HEK293 (cell line): ENCODE data around the gene KIF9.
A peak's percentile ranks its signal among the peaks of the same experiment; 100 is the strongest.

ENCODE experiments used
- CTCF ChIA-PET: fragments of 350-600 bp; formaldehyde crosslinking; extraction: SDS; loops from one replicate; lab custom pipeline; 2021; ENCODE audit warnings: antibody characterized with exemption; lab: Yijun Ruan, JAX
- POLR2A ChIA-PET: fragments of 300-600 bp; formaldehyde crosslinking; extraction: SDS; loops from one replicate; lab custom pipeline; 2020; ENCODE audit warnings: antibody characterized with exemption, inconsistent platforms; lab: Yijun Ruan, JAX
- H3K27ac ChIP-seq: fragments of 200-500 bp; sonication (Bioruptor generic); 2 replicates; pipeline ENCODE4 v1.5.1; 2014; ENCODE audit warnings: low read depth, low read length, control low read depth, inconsistent platforms; ENCODE audit errors: extremely low read depth
- H3K36me3 ChIP-seq, 2 experiments: fragments of 200-500 bp in 1 of 2; sonication (Bioruptor generic) in 1 of 2; 1 replicate in 1 of 2; 2 replicates in 1 of 2; pipeline ENCODE4 v1.5.1; 2014 to 2017; ENCODE audit warnings: inconsistent platforms in 2 of 2, low read length in 2 of 2; ENCODE audit not compliant: control insufficient read depth in 2 of 2, insufficient read depth in 1 of 2
- H3K4me1 ChIP-seq: fragments of 200-500 bp; sonication (Bioruptor generic); 2 replicates; pipeline ENCODE4 v1.5.1; 2014; ENCODE audit warnings: mild to moderate bottlenecking, low read length, inconsistent platforms; ENCODE audit not compliant: control insufficient read depth, insufficient read depth
- H3K4me3 ChIP-seq: 2 replicates; pipeline ENCODE4 v1.5.1; 2011; ENCODE audit warnings: low read depth, mild to moderate bottlenecking, control low read depth, low read length, moderate library complexity
- H3K9me3 ChIP-seq: fragments of 200-500 bp; sonication (Bioruptor generic); 2 replicates; pipeline ENCODE4 v1.5.1; 2014; ENCODE audit warnings: low read depth, low read length, inconsistent platforms; ENCODE audit not compliant: control insufficient read depth, insufficient read depth
- BCL11A ChIP-seq: fragments of 450-650 bp; formaldehyde crosslinking; IDR thresholded peaks from 2 replicates; pipeline ENCODE4 v1.5.1; 2016; ENCODE audit warnings: low read depth, missing biosample characterization, missing genetic modification characterization
- BCL6B ChIP-seq: fragments of 450-650 bp; formaldehyde crosslinking; IDR thresholded peaks from 2 replicates; pipeline ENCODE4 v1.5.1; 2017; ENCODE audit warnings: missing biosample characterization, missing genetic modification characterization
- GLI4 ChIP-seq: fragments of 450-650 bp; formaldehyde crosslinking; IDR thresholded peaks from 2 replicates; pipeline ENCODE4 v1.5.1; 2016; ENCODE audit warnings: missing biosample characterization, missing genetic modification characterization
- HOXA7 ChIP-seq: sonication (generic); formaldehyde crosslinking; IDR thresholded peaks from 2 replicates; pipeline ENCODE4 v1.8.1; 2022; ENCODE audit warnings: missing genetic modification reagents, borderline replicate concordance
- HOXD13 ChIP-seq: sonication (generic); formaldehyde crosslinking; IDR thresholded peaks from 2 replicates; pipeline ENCODE4 v1.8.0; 2022; ENCODE audit warnings: missing genetic modification reagents, borderline replicate concordance
- KLF16 ChIP-seq: fragments of 450-650 bp; formaldehyde crosslinking; IDR thresholded peaks from 2 replicates; pipeline ENCODE4 v1.5.1; 2017; ENCODE audit warnings: missing biosample characterization, missing genetic modification characterization
- MZF1 ChIP-seq: fragments of 450-650 bp; formaldehyde crosslinking; IDR thresholded peaks from 2 replicates; pipeline ENCODE4 v1.5.1; 2017; ENCODE audit warnings: missing biosample characterization, missing genetic modification characterization, borderline replicate concordance
- SETDB1 ChIP-seq: IDR thresholded peaks from one replicate; pipeline ENCODE4 v1.6.1; 2017; ENCODE audit warnings: mild to moderate bottlenecking, low read length, moderate library complexity, mixed read lengths; ENCODE audit not compliant: insufficient read length
- WT1 ChIP-seq: fragments of 450-650 bp; formaldehyde crosslinking; IDR thresholded peaks from 2 replicates; pipeline ENCODE4 v1.5.1; 2016; ENCODE audit warnings: missing biosample characterization, missing genetic modification characterization
- YY2 ChIP-seq: fragments of 450-650 bp; formaldehyde crosslinking; IDR thresholded peaks from 2 replicates; pipeline ENCODE4 v1.5.1; 2016; ENCODE audit warnings: missing biosample characterization, missing genetic modification characterization
- ZBTB44 ChIP-seq: fragments of 450-650 bp; IDR thresholded peaks from 2 replicates; pipeline ENCODE4 v1.5.1; 2018; ENCODE audit warnings: missing biosample characterization, mild to moderate bottlenecking, missing genetic modification characterization
- ZBTB8A ChIP-seq: fragments of 450-650 bp; formaldehyde crosslinking; IDR thresholded peaks from 2 replicates; pipeline ENCODE4 v1.5.1; 2016; ENCODE audit warnings: missing biosample characterization, missing genetic modification characterization
- ZFHX2 ChIP-seq: fragments of 450-650 bp; formaldehyde crosslinking; conservative IDR thresholded peaks from 2 replicates; pipeline ENCODE4 v1.5.1; 2016; ENCODE audit warnings: missing biosample characterization, missing genetic modification characterization
- ZFP3 ChIP-seq: fragments of 450-650 bp; formaldehyde crosslinking; IDR thresholded peaks from 2 replicates; pipeline ENCODE4 v1.5.1; 2016; ENCODE audit warnings: low read depth, missing biosample characterization, missing genetic modification characterization
- ZNF2 ChIP-seq: fragments of 450-650 bp; formaldehyde crosslinking; IDR thresholded peaks from 2 replicates; pipeline ENCODE4 v1.5.1; 2016; ENCODE audit warnings: missing biosample characterization, missing genetic modification characterization
- ZNF280C ChIP-seq: fragments of 450-650 bp; formaldehyde crosslinking; IDR thresholded peaks from 2 replicates; pipeline ENCODE4 v1.5.1; 2016; ENCODE audit warnings: missing biosample characterization, missing genetic modification characterization
- ZNF366 ChIP-seq: fragments of 450-650 bp; formaldehyde crosslinking; conservative IDR thresholded peaks from 2 replicates; pipeline ENCODE4 v1.5.1; 2016; ENCODE audit warnings: missing biosample characterization, missing genetic modification characterization
- ZNF37A ChIP-seq: fragments of 450-650 bp; IDR thresholded peaks from 2 replicates; pipeline ENCODE4 v1.5.1; 2018; ENCODE audit warnings: missing biosample characterization, missing genetic modification characterization
- ZNF48 ChIP-seq: fragments of 450-650 bp; formaldehyde crosslinking; IDR thresholded peaks from 2 replicates; pipeline ENCODE4 v1.5.1; 2016; ENCODE audit warnings: missing biosample characterization, missing genetic modification characterization
- ZNF530 ChIP-seq: fragments of 450-650 bp; formaldehyde crosslinking; IDR thresholded peaks from 2 replicates; pipeline ENCODE4 v1.5.1; 2016; ENCODE audit warnings: low read depth, missing biosample characterization, missing genetic modification characterization
- ZNF610 ChIP-seq: fragments of 450-650 bp; formaldehyde crosslinking; IDR thresholded peaks from 2 replicates; pipeline ENCODE4 v1.5.1; 2016; ENCODE audit warnings: missing biosample characterization, missing genetic modification characterization, borderline replicate concordance
- ZNF629 ChIP-seq: fragments of 450-650 bp; formaldehyde crosslinking; IDR thresholded peaks from 2 replicates; pipeline ENCODE4 v1.5.1; 2017; ENCODE audit warnings: missing biosample characterization, missing genetic modification characterization
- ZNF645 ChIP-seq: fragments of 450-650 bp; formaldehyde crosslinking; IDR thresholded peaks from 2 replicates; pipeline ENCODE4; 2016; ENCODE audit warnings: missing biosample characterization, missing genetic modification characterization
- ZNF660 ChIP-seq: fragments of 450-650 bp; IDR thresholded peaks from 2 replicates; pipeline ENCODE4 v1.5.1; 2018; ENCODE audit warnings: missing biosample characterization, mild to moderate bottlenecking, missing genetic modification characterization
- ZNF664 ChIP-seq: fragments of 450-650 bp; formaldehyde crosslinking; IDR thresholded peaks from 2 replicates; pipeline ENCODE4 v1.5.1; 2016; ENCODE audit warnings: missing biosample characterization, missing genetic modification characterization
- ZNF704 ChIP-seq: fragments of 450-650 bp; formaldehyde crosslinking; IDR thresholded peaks from 2 replicates; pipeline ENCODE4 v1.5.1; 2016; ENCODE audit warnings: missing biosample characterization, missing genetic modification characterization
- ZNF792 ChIP-seq: fragments of 450-650 bp; formaldehyde crosslinking; IDR thresholded peaks from 2 replicates; pipeline ENCODE4 v1.5.1; 2016; ENCODE audit warnings: missing biosample characterization, missing genetic modification characterization
- ZNF843 ChIP-seq: fragments of 450-650 bp; formaldehyde crosslinking; IDR thresholded peaks from 2 replicates; pipeline ENCODE4 v1.5.1; 2016; ENCODE audit warnings: missing biosample characterization, missing genetic modification characterization
- ZSCAN4 ChIP-seq: fragments of 450-650 bp; formaldehyde crosslinking; IDR thresholded peaks from 2 replicates; pipeline ENCODE4 v1.5.1; 2017; ENCODE audit warnings: missing biosample characterization, missing genetic modification characterization

Gene KIF9

GRCh38 chr3:47266709-47267489 is 15.7 kb downstream of the KIF9 start (continued):
- TF ChIP-seq ZFHX2 (tag by site-specific recombination) (peak; percentile 36), ZNF843 (tag by site-specific recombination) (no peak), ZNF664 (peak; percentile 96), ZNF792 (no peak), ZNF629 (tag by site-specific recombination) (peak; percentile 47; the same call in 1 of the 2 replicates), SETDB1 (no peak), ZNF530 (no peak), ZNF610 (tag by site-specific recombination) (no peak), ZNF660 (tag by site-specific recombination) (peak; percentile 85), YY2 (no peak), WT1 (no peak), ZBTB8A (tag by site-specific recombination) (peak; percentile 70), ZNF704 (no peak), ZNF366 (tag by site-specific recombination) (peak; percentile 40; the same call in 1 of the 2 replicates), ZFP3 (tag by site-specific recombination) (no peak), MZF1 (tag by site-specific recombination) (peak; percentile 36; the same call in 1 of the 2 replicates), ZBTB44 (tag by site-specific recombination) (no peak)

GRCh38 chr3:47265725-47266428 is 16.7 kb downstream of the KIF9 start:
- CTCF ChIA-PET = interaction anchor here (0.6 kb wide), 1 partner anchor 485 kb away, joined by 3 read pairs; no protein-coding TSS in a partner anchor
- Histone ChIP-seq H3K9me3 (no peaks in the 10 kb centered on the region), H3K36me3 (no peaks in the 10 kb centered on the region), H3K4me1 (no peaks in the 10 kb centered on the region), H3K27ac (no peak overlapping the region), H3K4me3 (no peak overlapping the region)
- POLR2A ChIA-PET = no interaction called here
- TF ChIP-seq ZNF2 (tag by site-specific recombination) (no peak), BCL11A (tag by site-specific recombination) (no peak), ZSCAN4 (tag by site-specific recombination) (no peak), HOXD13 (no peak), ZNF645 (no peak), ZNF48 (tag by site-specific recombination) (no peak), KLF16 (tag by site-specific recombination) (no peak), GLI4 (tag by site-specific recombination) (no peak), ZFHX2 (tag by site-specific recombination) (no peak), ZNF37A (tag by site-specific recombination) (no peak), HOXA7 (CRISPR knock-in tag) (no peak), SETDB1 (no peak), BCL6B (tag by site-specific recombination) (no peak), ZNF280C (no peak)
